ENCODE data around the gene FGD6. TPM values are rescaled to one million over a fixed set of nuclear protein-coding genes. Genes with fewer than 3 reads are reported as not detected.

The FGD6 gene
- total RNA-seq, 1 experiment from 2014 or later: 23.5 TPM

DNA sequence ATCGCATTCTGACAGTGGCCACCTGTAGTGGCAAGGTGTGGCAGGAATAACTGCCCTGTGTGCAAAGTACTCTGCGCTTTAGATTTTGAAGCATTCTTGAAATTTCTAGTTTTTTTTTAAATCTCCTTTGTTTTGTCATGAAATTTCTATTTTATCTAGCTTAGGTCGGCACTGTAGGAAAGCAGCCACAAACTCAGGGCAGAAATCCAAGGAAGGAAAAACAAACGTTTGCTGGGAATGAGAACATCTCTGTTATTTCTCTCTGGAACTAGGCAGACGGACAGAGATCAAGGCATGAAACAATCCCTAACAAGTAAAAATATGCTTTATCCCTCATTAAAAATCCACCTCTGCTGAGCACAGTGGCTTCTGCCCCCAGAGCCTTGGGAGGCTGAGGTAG, 142.5 kb downstream of the FGD6 start:
- Mint-ChIP-seq H3K4me3 (ENCODE audit: unreplicated experiment) (no peak overlapping the region), H3K27ac (ENCODE audit: unreplicated experiment) (no peak overlapping the region), H3K9me3 (ENCODE audit: unreplicated experiment) (no peaks in the 10 kb centered on the region), H3K4me1 (ENCODE audit: low read depth, unreplicated experiment) (peaks cover 6% of the 10 kb centered on the region), H3K27me3 (ENCODE audit: insufficient read depth, unreplicated experiment) (no peaks in the 10 kb centered on the region), H3K36me3 (ENCODE audit: insufficient read depth, unreplicated experiment) (peaks cover 11% of the 10 kb centered on the region)
- ChIA-PET POLR2A (no interaction called here), CTCF (no interaction called here)
- H3K4me1 ChIP-seq: peaks cover 5% of the 10 kb centered on the region; the same call in 1 of the 2 replicates
- H3K27me3 ChIP-seq (replicated peaks; ENCODE audit: control insufficient read depth, insufficient read depth, low read length): no peaks in the 10 kb centered on the region
- no peaks in the 10 kb centered on the region for H3K9me3 ChIP-seq
- TF ChIP-seq, protein P1, sequence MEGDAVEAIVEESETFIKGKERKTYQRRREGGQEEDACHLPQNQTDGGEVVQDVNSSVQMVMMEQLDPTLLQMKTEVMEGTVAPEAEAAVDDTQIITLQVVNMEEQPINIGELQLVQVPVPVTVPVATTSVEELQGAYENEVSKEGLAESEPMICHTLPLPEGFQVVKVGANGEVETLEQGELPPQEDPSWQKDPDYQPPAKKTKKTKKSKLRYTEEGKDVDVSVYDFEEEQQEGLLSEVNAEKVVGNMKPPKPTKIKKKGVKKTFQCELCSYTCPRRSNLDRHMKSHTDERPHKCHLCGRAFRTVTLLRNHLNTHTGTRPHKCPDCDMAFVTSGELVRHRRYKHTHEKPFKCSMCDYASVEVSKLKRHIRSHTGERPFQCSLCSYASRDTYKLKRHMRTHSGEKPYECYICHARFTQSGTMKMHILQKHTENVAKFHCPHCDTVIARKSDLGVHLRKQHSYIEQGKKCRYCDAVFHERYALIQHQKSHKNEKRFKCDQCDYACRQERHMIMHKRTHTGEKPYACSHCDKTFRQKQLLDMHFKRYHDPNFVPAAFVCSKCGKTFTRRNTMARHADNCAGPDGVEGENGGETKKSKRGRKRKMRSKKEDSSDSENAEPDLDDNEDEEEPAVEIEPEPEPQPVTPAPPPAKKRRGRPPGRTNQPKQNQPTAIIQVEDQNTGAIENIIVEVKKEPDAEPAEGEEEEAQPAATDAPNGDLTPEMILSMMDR (IDR thresholded peaks at IDR 0.05; ENCODE audit: insufficient read depth in 1 of 2, low read depth in 1 of 2, low read length in 1 of 2, severe bottlenecking in 1 of 2, unreplicated experiment in 1 of 2): no peak
- no peak overlapping the region for H3K4me3 ChIP-seq (ENCODE audit: low read depth, low read length)
- no peaks in the 10 kb centered on the region for H3K36me3 ChIP-seq (ENCODE audit: control insufficient read depth, insufficient read depth, low read length)
- BruUV-seq (replicated peaks): no TSS peak
- no peak for DNase-seq
- intact Hi-C loops (cut with micrococcal nuclease; ENCODE audit: unreplicated experiment): no loop called here

DNA sequence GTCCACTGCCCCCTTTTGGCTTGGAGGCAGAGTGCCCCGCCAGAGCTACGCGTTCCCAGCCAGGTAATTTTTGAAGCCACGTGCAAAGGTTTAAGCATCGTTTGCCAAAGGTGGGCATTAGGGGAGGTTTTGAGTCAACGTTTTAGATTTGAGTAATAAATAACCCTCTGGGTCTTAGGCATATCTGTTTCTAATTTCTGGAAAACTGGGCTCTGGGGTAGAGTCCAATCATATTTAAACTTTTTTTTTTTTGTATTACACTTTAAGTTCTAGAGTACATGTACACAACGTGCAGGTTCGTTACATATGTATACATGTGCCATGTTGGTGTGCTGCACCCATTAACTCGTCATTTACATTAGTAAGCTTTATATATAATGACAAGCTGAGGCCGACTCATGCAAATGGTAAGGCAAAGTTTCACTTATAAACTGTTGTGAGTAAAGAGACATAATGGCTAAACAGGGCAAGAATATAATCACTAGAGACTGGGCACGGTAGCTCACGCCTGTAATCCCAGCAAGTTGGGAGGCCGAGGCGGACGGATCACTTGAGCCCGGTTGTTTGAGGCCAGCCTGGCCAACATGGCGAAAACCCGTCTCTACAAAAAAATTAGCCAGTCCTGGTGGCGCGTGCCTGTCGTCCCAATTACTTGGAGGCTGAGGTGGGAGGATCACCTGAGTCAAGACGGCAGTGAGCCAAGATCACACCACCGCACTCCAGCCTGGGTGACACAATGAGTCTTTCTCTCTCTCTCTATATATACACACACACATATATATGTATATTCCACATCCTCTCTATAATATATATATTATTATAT, 143.4 kb downstream of the FGD6 start:
- CTCF ChIA-PET: interaction anchor here (0.6 to 2.0 kb wide), 13 partner anchors 11 to 460 kb away, joined by 3 to 18 read pairs (median 4); partner anchors contain the start of genes FGD6, NDUFA12 and VEZT
- no peak for DNase-seq
- Mint-ChIP-seq H3K36me3 (ENCODE audit: insufficient read depth, unreplicated experiment) (peaks cover 11% of the 10 kb centered on the region), H3K9me3 (ENCODE audit: unreplicated experiment) (no peaks in the 10 kb centered on the region), H3K27me3 (ENCODE audit: insufficient read depth, unreplicated experiment) (no peaks in the 10 kb centered on the region), H3K4me1 (ENCODE audit: low read depth, unreplicated experiment) (peaks cover 6% of the 10 kb centered on the region), H3K27ac (ENCODE audit: unreplicated experiment) (peak overlapping the region; percentile 94), H3K4me3 (ENCODE audit: unreplicated experiment) (peak overlapping the region; percentile 91)
- Histone ChIP-seq H3K4me3 (ENCODE audit: low read depth, low read length) (no peak overlapping the region; the same call in 1 of the 2 replicates), H3K36me3 (ENCODE audit: control insufficient read depth, insufficient read depth, low read length) (no peaks in the 10 kb centered on the region), H3K4me1 (peaks cover 5% of the 10 kb centered on the region; the same call in 1 of the 2 replicates), H3K9me3 (no peaks in the 10 kb centered on the region), H3K27me3 (replicated peaks; ENCODE audit: control insufficient read depth, insufficient read depth, low read length) (no peaks in the 10 kb centered on the region)
- POLR2A ChIA-PET: interaction anchor here (0.6 to 1.2 kb wide), 4 partner anchors 8 to 400 kb away, joined by 3 to 4 read pairs (median 4); partner anchors contain the start of genes FGD6, METAP2 and VEZT
- intact Hi-C loops (cut with micrococcal nuclease; ENCODE audit: unreplicated experiment): loop anchor here (1.0 to 2.0 kb wide), 2 partner anchors 143 to 262 kb away; partner anchors contain the start of genes FGD6 and VEZT
- TF ChIP-seq, protein P1 (IDR thresholded peaks at IDR 0.05; ENCODE audit: insufficient read depth in 1 of 2, low read depth in 1 of 2, low read length in 1 of 2, severe bottlenecking in 1 of 2, unreplicated experiment in 1 of 2): peak in 1 of 2 experiments; percentile 85
- TSS peak; percentile 67 for BruUV-seq (replicated peaks)

- BruUV-seq (replicated peaks): no TSS peak
- Mint-ChIP-seq H3K9me3 (ENCODE audit: unreplicated experiment) (no peaks in the 10 kb centered on the region), H3K27ac (ENCODE audit: unreplicated experiment) (peak within 1 kb of the TSS; percentile 94), H3K4me3 (ENCODE audit: unreplicated experiment) (peak within 1 kb of the TSS; percentile 91), H3K4me1 (ENCODE audit: low read depth, unreplicated experiment) (peaks cover 6% of the 10 kb centered on the region), H3K36me3 (ENCODE audit: insufficient read depth, unreplicated experiment) (peaks cover 15% of the 10 kb centered on the region), H3K27me3 (ENCODE audit: insufficient read depth, unreplicated experiment) (no peaks in the 10 kb centered on the region)
- TF ChIP-seq, protein P1 (IDR thresholded peaks at IDR 0.05; ENCODE audit: insufficient read depth in 1 of 2, low read depth in 1 of 2, low read length in 1 of 2, severe bottlenecking in 1 of 2, unreplicated experiment in 1 of 2): peak in 1 of 2 experiments; percentile 59
- ChIA-PET POLR2A (interaction anchor here (0.6 to 1.3 kb wide), 6 partner anchors 9 to 401 kb away, joined by 3 to 14 read pairs (median 4); partner anchors contain the start of genes FGD6, METAP2, NDUFA12 and VEZT), CTCF (interaction anchor here (0.6 to 2.0 kb wide), 16 partner anchors 12 to 889 kb away, joined by 3 to 18 read pairs (median 4); partner anchors contain the start of genes FGD6, NDUFA12 and VEZT)
- peak within 1 kb of the TSS; percentile 94 for H3K4me3 ChIP-seq (ENCODE audit: low read depth, low read length)
- no peaks in the 10 kb centered on the region for H3K27me3 ChIP-seq (replicated peaks; ENCODE audit: control insufficient read depth, insufficient read depth, low read length)
- H3K9me3 ChIP-seq: no peaks in the 10 kb centered on the region
- DNase-seq: peak; percentile 96 to 97
- peaks cover 5% of the 10 kb centered on the region; the same call in 1 of the 2 replicates for H3K4me1 ChIP-seq
- intact Hi-C loops (cut with micrococcal nuclease; ENCODE audit: unreplicated experiment): loop anchor here (1.0 to 2.0 kb wide), 2 partner anchors 144 to 263 kb away; partner anchors contain the start of genes FGD6 and VEZT
- no peaks in the 10 kb centered on the region for H3K36me3 ChIP-seq (ENCODE audit: control insufficient read depth, insufficient read depth, low read length)
These were observed 144.2 kb downstream of the FGD6 start, which contains the start of gene NR2C1 for GRCh38 chr12:95072900-95073697. Gene NR2C1, minus strand, starts transcription at chr12:95073618. Its CDS starts 6,234 bp downstream, at chr12:95067384.
